ENCODE data around the gene SNX32. TPM values are rescaled to one million over a fixed set of nuclear protein-coding genes. Genes with fewer than 3 reads are reported as not detected.

Gene SNX32
- total and polyA plus RNA-seq, 9 of the 15 experiments (the other 6 are each of a cell fraction or from before 2014, with no cell fraction given), result 0.03 TPM; not detected in 7

DNA sequence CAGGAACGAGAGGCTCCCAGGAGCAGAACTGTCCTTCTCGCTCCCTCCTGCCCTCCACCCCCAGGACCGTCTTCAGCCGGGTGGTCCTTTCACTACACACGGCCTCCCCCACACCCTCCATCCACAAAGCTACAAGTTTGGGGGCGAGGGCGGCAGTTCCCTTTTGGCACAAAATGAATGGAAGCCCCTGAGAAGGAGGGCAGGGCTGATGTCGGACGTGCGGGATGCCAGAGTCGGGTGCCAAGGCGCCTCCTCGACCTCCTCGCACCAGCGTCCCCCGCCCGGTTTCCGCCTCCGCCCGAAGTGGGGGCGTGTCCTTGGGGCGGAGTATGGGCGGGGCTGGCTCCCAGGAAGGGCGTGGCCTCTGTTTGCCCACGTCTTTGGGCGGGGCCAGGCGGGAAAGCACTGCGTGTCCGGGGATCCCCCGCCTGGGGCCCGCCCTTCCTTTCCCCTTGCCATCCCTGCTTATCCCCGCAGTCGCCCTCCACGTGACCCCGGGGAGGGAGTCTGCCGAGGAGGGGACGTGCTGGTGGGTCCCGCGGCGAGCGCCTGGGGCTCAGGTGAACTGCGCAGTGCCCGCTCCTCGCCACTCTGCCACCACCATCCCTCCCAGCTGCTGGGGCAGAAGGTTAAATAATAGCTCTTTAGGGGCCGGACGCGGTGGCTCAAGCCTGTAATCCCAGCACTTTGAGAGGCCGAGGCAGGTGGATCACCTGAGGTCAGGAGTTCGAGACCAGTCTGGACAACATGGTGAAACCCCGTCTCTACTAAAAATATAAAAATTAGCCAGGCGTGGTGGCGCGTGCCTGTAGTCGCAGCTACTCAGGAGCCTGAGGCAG lies 39.8 kb downstream of the SNX32 start:
- H3K4me1 ChIP-seq (replicated peaks in 1 of 2; ENCODE audit: control insufficient read depth in 2 of 2, insufficient read depth in 2 of 2, low read length in 2 of 2), result peaks cover 11 to 42% of the 10 kb centered on the region in 2 experiments
- H3K27me3 ChIP-seq (ENCODE audit: control insufficient read depth in 2 of 2, insufficient read depth in 2 of 2, low read length in 2 of 2), result no peaks in the 10 kb centered on the region
- ATAC-seq (peak; percentile 86), DNase-seq (ENCODE audit: extremely low read depth in 1 of 4, low spot score in 3 of 4) (peak; percentile 92 to 98 (median 97)), FAIRE-seq (peak; percentile 91)
- no peaks in the 10 kb centered on the region for H3K9me1 ChIP-seq (ENCODE audit: control insufficient read depth, insufficient read depth, low read length)
- no peaks in the 10 kb centered on the region for H3K36me3 ChIP-seq (ENCODE audit: control insufficient read depth, insufficient read depth, low read length)
- no peaks in the 10 kb centered on the region for H4K20me1 ChIP-seq (replicated peaks; ENCODE audit: control insufficient read depth, insufficient read depth, low read length)
- ChIA-PET POLR2A (interaction anchor here (0.5 to 1.4 kb wide), 14 partner anchors 8 to 450 kb away, joined by 3 to 13 read pairs (median 4); partner anchors contain the start of genes CCDC85B, FIBP, FOSL1 and MUS81), CTCF (ENCODE audit: low intra/inter-chr PET ratio) (no interaction called here)
- 10% methylated on average over 43 of the region's 54 CpGs for WGBS (ENCODE audit: insufficient coverage, low coverage, missing lambda C conversion rate)
- BruUV-seq (replicated peaks), result TSS peak; percentile 87
- peak overlapping the region; percentile 59 to 92 for H3K9ac ChIP-seq (ENCODE audit: insufficient read depth in 1 of 2, low read depth in 2 of 2, low read length in 2 of 2)
- H3K4me3 ChIP-seq, result peak overlapping the region; percentile 46
- H3K9me3 ChIP-seq (replicated peaks; ENCODE audit: control insufficient read depth, insufficient read depth, low read depth, low read length), result no peaks in the 10 kb centered on the region
- in situ Hi-C loops (cut with MboI) (no loop called here), intact Hi-C loops (cut with micrococcal nuclease) (no loop called here)
- H3K79me2 ChIP-seq (ENCODE audit: control insufficient read depth, insufficient read depth, low read length), result no peaks in the 10 kb centered on the region
- peak overlapping the region; percentile 73 for H3K27ac ChIP-seq (ENCODE audit: extremely low read depth, low read depth, low read length)
- H2AFZ ChIP-seq (ENCODE audit: low read depth, low read length), result peak overlapping the region; percentile 97
- peak overlapping the region; percentile 97 for H3K4me2 ChIP-seq (ENCODE audit: insufficient read depth, low read length)
- no peak for TF ChIP-seq CEBPG (CRISPR knock-in tag; IDR thresholded peaks at IDR 0.05)
- TF ChIP-seq CEBPG (tag; conservative IDR thresholded peaks at IDR 0.05 in 1 of 2, IDR thresholded peaks at IDR 0.05 in 1 of 2), result no peak
- no peak for TF ChIP-seq NFE2 (IDR thresholded peaks at IDR 0.05; ENCODE audit: low read depth)
- peak; percentile 83 for TF ChIP-seq HMGN3 (IDR thresholded peaks at IDR 0.05; ENCODE audit: borderline replicate concordance, extremely low read depth, insufficient read length, low read depth, low read length)
- TF ChIP-seq SP1 (CRISPR knock-in tag; IDR thresholded peaks at IDR 0.05), result peak; percentile 99
- TF ChIP-seq NEUROD1 (IDR thresholded peaks at IDR 0.05; ENCODE audit: borderline replicate concordance, low read depth, low read length, partially characterized antibody), result peak; percentile 16
- TF ChIP-seq MTA3 (IDR thresholded peaks at IDR 0.05; ENCODE audit: borderline replicate concordance), result 0 out of 2 replicates have a peak, but pooled peaks have one; percentile 73
- TF ChIP-seq, protein P1, sequence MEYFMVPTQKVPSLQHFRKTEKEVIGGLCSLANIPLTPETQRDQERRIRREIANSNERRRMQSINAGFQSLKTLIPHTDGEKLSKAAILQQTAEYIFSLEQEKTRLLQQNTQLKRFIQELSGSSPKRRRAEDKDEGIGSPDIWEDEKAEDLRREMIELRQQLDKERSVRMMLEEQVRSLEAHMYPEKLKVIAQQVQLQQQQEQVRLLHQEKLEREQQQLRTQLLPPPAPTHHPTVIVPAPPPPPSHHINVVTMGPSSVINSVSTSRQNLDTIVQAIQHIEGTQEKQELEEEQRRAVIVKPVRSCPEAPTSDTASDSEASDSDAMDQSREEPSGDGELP (CRISPR knock-in tag; IDR thresholded peaks at IDR 0.05; ENCODE audit: borderline replicate concordance), result peak; percentile 67; the same call in 1 of the 2 replicates
- 0 out of 2 replicates have a peak, but pooled peaks have one; percentile 46 for TF ChIP-seq CREB1 (IDR thresholded peaks at IDR 0.05)
- no peak; the same call in 1 of the 2 replicates for TF ChIP-seq CREB1 (CRISPR knock-in tag; IDR thresholded peaks at IDR 0.05)
- TF ChIP-seq YY1 (IDR thresholded peaks at IDR 0.05; ENCODE audit: borderline replicate concordance in 1 of 3, control insufficient read depth in 1 of 3, extremely low read depth in 1 of 3, insufficient read depth in 3 of 3, insufficient read length in 1 of 3, insufficient replicate concordance in 2 of 3, low read depth in 1 of 3, low read length in 2 of 3), result peak in 1 of 3 experiments; percentile 7
- no peak for TF ChIP-seq MEF2A (IDR thresholded peaks at IDR 0.05; ENCODE audit: control insufficient read depth, low read depth, low read length)
- peak; percentile 43; the same call in 1 of the 2 replicates for TF ChIP-seq KLF13 (tag; IDR thresholded peaks at IDR 0.05; ENCODE audit: borderline replicate concordance, low read depth)
- peak; percentile 71 to 76 for TF ChIP-seq NRF1 (conservative IDR thresholded peaks at IDR 0.05 in 1 of 2, IDR thresholded peaks at IDR 0.05 in 1 of 2)
- 0 out of 2 replicates have a peak, but pooled peaks have one; percentile 57 for TF ChIP-seq MYNN (IDR thresholded peaks at IDR 0.05)
- no peak for TF ChIP-seq MYNN (CRISPR knock-in tag; IDR thresholded peaks at IDR 0.05)
- TF ChIP-seq, protein P2, sequence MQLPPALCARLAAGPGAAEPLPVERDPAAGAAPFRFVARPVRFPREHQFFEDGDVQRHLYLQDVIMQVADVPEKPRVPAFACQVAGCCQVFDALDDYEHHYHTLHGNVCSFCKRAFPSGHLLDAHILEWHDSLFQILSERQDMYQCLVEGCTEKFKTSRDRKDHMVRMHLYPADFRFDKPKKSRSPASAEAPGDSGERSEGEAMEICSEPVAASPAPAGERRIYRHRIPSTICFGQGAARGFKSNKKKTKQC (CRISPR knock-in tag; IDR thresholded peaks at IDR 0.05), result 0 out of 2 replicates have a peak, but pooled peaks have one; percentile 22
- TF ChIP-seq HNRNPL (IDR thresholded peaks at IDR 0.05; ENCODE audit: low read depth, low read length), result peak; percentile 83
- TF ChIP-seq TSC22D4 (tag; IDR thresholded peaks at IDR 0.05), result no peak
- TF ChIP-seq ZNF507 (tag; conservative IDR thresholded peaks at IDR 0.05), result no peak
